Measurements from ENCODE around the gene LCN15. TPM values are rescaled to one million over a fixed set of nuclear protein-coding genes. Genes with fewer than 3 reads are reported as not detected.

The LCN15 gene
- total RNA-seq, 2 experiments from 2014 or later: not detected

- H3K4me3 ChIP-seq (ENCODE audit: low read depth, low read length, poor library complexity, severe bottlenecking): no peak within 1 kb of the TSS
- H3K79me2 ChIP-seq (ENCODE audit: insufficient read depth, low read depth, low read length): no peaks in the 10 kb centered on the region
- no peak within 1 kb of the TSS for H3K4me2 ChIP-seq (ENCODE audit: low read length)
- no peak for TF ChIP-seq EZH2phosphoT487 (IDR thresholded peaks at IDR 0.05; ENCODE audit: borderline replicate concordance, low read depth, low read length)
- intact Hi-C loops (cut with micrococcal nuclease; ENCODE audit: unreplicated experiment): no loop called here
- no peak within 1 kb of the TSS for H3K27ac ChIP-seq (ENCODE audit: low read depth, low read length, poor library complexity, severe bottlenecking)
- BruUV-seq (replicated peaks): no TSS peak
- no peak within 1 kb of the TSS for H2AFZ ChIP-seq (ENCODE audit: low read length)
- ChIA-PET POLR2A (no interaction called here), CTCF (ENCODE audit: unreplicated experiment) (no interaction called here)
- H3K9me3 ChIP-seq (ENCODE audit: low read length): peaks cover 19% of the 10 kb centered on the region
- H3K4me1 ChIP-seq (ENCODE audit: insufficient read depth, low read length, poor library complexity, severe bottlenecking): peaks cover 6% of the 10 kb centered on the region
- H4K20me1 ChIP-seq (ENCODE audit: insufficient read depth, low read length): no peaks in the 10 kb centered on the region
- H3K9me2 ChIP-seq (ENCODE audit: insufficient read depth, low read length): no peaks in the 10 kb centered on the region
- no peaks in the 10 kb centered on the region for H3K36me3 ChIP-seq (ENCODE audit: insufficient read depth, low read length)
- DNase-seq (ENCODE audit: low spot score): no peak
Observed at GRCh38 chr9:136748201-136748600, 16.1 kb downstream of the LCN15 start, which contains the start of gene LCN6. Gene LCN6, minus strand, starts transcription at chr9:136748525. Its CDS starts 42 bp downstream, at chr9:136748483.

- no peaks in the 10 kb centered on the region for H4K20me1 ChIP-seq (ENCODE audit: insufficient read depth, low read length)
- no peaks in the 10 kb centered on the region for H3K79me2 ChIP-seq (ENCODE audit: insufficient read depth, low read depth, low read length)
- BruUV-seq (replicated peaks): no TSS peak
- no peaks in the 10 kb centered on the region for H3K9me2 ChIP-seq (ENCODE audit: insufficient read depth, low read length)
- H3K9me3 ChIP-seq (ENCODE audit: low read length): peaks cover 14% of the 10 kb centered on the region
- no peak for DNase-seq (ENCODE audit: low spot score)
- H3K4me3 ChIP-seq (ENCODE audit: low read depth, low read length, poor library complexity, severe bottlenecking): no peak overlapping the region
- H3K4me2 ChIP-seq (ENCODE audit: low read length): no peak overlapping the region
- H2AFZ ChIP-seq (ENCODE audit: low read length): no peak overlapping the region
- no peaks in the 10 kb centered on the region for H3K36me3 ChIP-seq (ENCODE audit: insufficient read depth, low read length)
- CTCF ChIA-PET (ENCODE audit: unreplicated experiment): no interaction called here
- POLR2A ChIA-PET: no interaction called here
- no peak overlapping the region for H3K27ac ChIP-seq (ENCODE audit: low read depth, low read length, poor library complexity, severe bottlenecking)
- H3K4me1 ChIP-seq (ENCODE audit: insufficient read depth, low read length, poor library complexity, severe bottlenecking): peaks cover 6% of the 10 kb centered on the region
- intact Hi-C loops (cut with micrococcal nuclease; ENCODE audit: unreplicated experiment): no loop called here
- TF ChIP-seq CTCF (conservative IDR thresholded peaks at IDR 0.05; ENCODE audit: low read length): no peak
- TF ChIP-seq EZH2phosphoT487 (IDR thresholded peaks at IDR 0.05; ENCODE audit: borderline replicate concordance, low read depth, low read length): no peak
Observed at GRCh38 chr9:136747161-136748060, 16.9 kb downstream of the LCN15 start.

GRCh38 chr9:136746621-136747020 is 17.7 kb downstream of the LCN15 start:
- H3K4me1 ChIP-seq (ENCODE audit: insufficient read depth, low read length, poor library complexity, severe bottlenecking): peaks cover 9% of the 10 kb centered on the region
- CTCF ChIA-PET (ENCODE audit: unreplicated experiment): no interaction called here
- no TSS peak for BruUV-seq (replicated peaks)
- H3K9me3 ChIP-seq (ENCODE audit: low read length): peaks cover 7% of the 10 kb centered on the region
- H4K20me1 ChIP-seq (ENCODE audit: insufficient read depth, low read length): no peaks in the 10 kb centered on the region
- H3K4me2 ChIP-seq (ENCODE audit: low read length): no peak overlapping the region
- no peaks in the 10 kb centered on the region for H3K79me2 ChIP-seq (ENCODE audit: insufficient read depth, low read depth, low read length)
- no peak overlapping the region for H3K4me3 ChIP-seq (ENCODE audit: low read depth, low read length, poor library complexity, severe bottlenecking)
- no peaks in the 10 kb centered on the region for H3K36me3 ChIP-seq (ENCODE audit: insufficient read depth, low read length)
- no peak overlapping the region for H2AFZ ChIP-seq (ENCODE audit: low read length)
- no peaks in the 10 kb centered on the region for H3K9me2 ChIP-seq (ENCODE audit: insufficient read depth, low read length)
- no peak overlapping the region for H3K27ac ChIP-seq (ENCODE audit: low read depth, low read length, poor library complexity, severe bottlenecking)
- intact Hi-C loops (cut with micrococcal nuclease; ENCODE audit: unreplicated experiment): no loop called here
- TF ChIP-seq CTCF (conservative IDR thresholded peaks at IDR 0.05; ENCODE audit: low read length) (no peak), EZH2phosphoT487 (IDR thresholded peaks at IDR 0.05; ENCODE audit: borderline replicate concordance, low read depth, low read length) (no peak)
- POLR2A ChIA-PET: no interaction called here
- no peak for DNase-seq (ENCODE audit: low spot score)

Data from OCI-LY7 (cell line).